Mesenchymal stem cell (in vitro differentiated cells and primary cell): ENCODE measurements around the gene LMBR1.

Experiments
- DNase-seq: peaks from one replicate; pipeline ENCODE4 v3.0.0-alpha.2; 2013
- H2AFZ ChIP-seq: one replicate; pipeline ENCODE4 v1.6.1; 2013; ENCODE audit warnings: low read depth, mild to moderate bottlenecking, control low read depth, inconsistent platforms, low read length, moderate library complexity
- H2AK5ac ChIP-seq: 2 replicates; pipeline ENCODE4 v1.6.1; 2013; ENCODE audit warnings: low read length, moderate library complexity, mild to moderate bottlenecking, inconsistent platforms; ENCODE audit not compliant: severe bottlenecking
- H2BK120ac ChIP-seq: one replicate; pipeline ENCODE4 v1.6.1; 2013; ENCODE audit warnings: low read depth, mild to moderate bottlenecking, inconsistent platforms, low read length, moderate library complexity
- H2BK12ac ChIP-seq, 2 experiments: one replicate each; pipeline ENCODE4 v1.6.1; 2013; ENCODE audit warnings: inconsistent platforms in 2 of 2, low read length in 2 of 2, mild to moderate bottlenecking in 2 of 2, moderate library complexity in 2 of 2, control low read depth in 1 of 2
- H2BK15ac ChIP-seq: one replicate; pipeline ENCODE4 v1.6.1; 2013; ENCODE audit warnings: mild to moderate bottlenecking, low read depth, inconsistent platforms; ENCODE audit not compliant: poor library complexity, severe bottlenecking
- H2BK5ac ChIP-seq: 2 replicates; pipeline ENCODE4 v1.6.1; 2013; ENCODE audit warnings: low read depth, mild to moderate bottlenecking, low read length, control low read depth, inconsistent platforms; ENCODE audit not compliant: poor library complexity, severe bottlenecking
- H3K14ac ChIP-seq, 2 experiments: one replicate each; pipeline ENCODE4 v1.6.1; 2013; ENCODE audit warnings: inconsistent platforms in 2 of 2, low read length in 2 of 2, control low read depth in 1 of 2, mild to moderate bottlenecking in 1 of 2, moderate library complexity in 1 of 2
- H3K18ac ChIP-seq, 2 experiments: one replicate each; pipeline ENCODE4 v1.6.1; 2013; ENCODE audit warnings: inconsistent platforms in 2 of 2, low read length in 2 of 2, control low read depth in 1 of 2, low read depth in 1 of 2, mild to moderate bottlenecking in 1 of 2
- H3K23ac ChIP-seq, 2 experiments: one replicate each; pipeline ENCODE4 v1.6.1; 2013; ENCODE audit warnings: inconsistent platforms in 2 of 2, low read length in 2 of 2, mild to moderate bottlenecking in 2 of 2, moderate library complexity in 2 of 2, control low read depth in 1 of 2
- H3K27ac ChIP-seq: 2 replicates; pipeline ENCODE4 v1.5.1; 2013; ENCODE audit warnings: mild to moderate bottlenecking, moderate library complexity, low read length, control low read depth, inconsistent platforms; ENCODE audit not compliant: poor library complexity, severe bottlenecking
- H3K27me3 ChIP-seq, 2 experiments: 2 replicates each; pipeline versions ENCODE4 v1.6.1 to v1.7.0; 2013; ENCODE audit warnings: low read length in 2 of 2, mild to moderate bottlenecking in 2 of 2, moderate library complexity in 2 of 2, control low read depth in 1 of 2, inconsistent platforms in 1 of 2; ENCODE audit not compliant: control insufficient read depth in 1 of 2, insufficient read depth in 1 of 2
- H3K36me3 ChIP-seq, 2 experiments: 2 replicates each; pipeline versions ENCODE4 v1.6.1 to v1.7.0; 2013; ENCODE audit warnings: low read length in 2 of 2, control low read depth in 1 of 2, inconsistent platforms in 1 of 2, low read depth in 1 of 2, mild to moderate bottlenecking in 1 of 2; ENCODE audit not compliant: insufficient read depth in 2 of 2, control insufficient read depth in 1 of 2
- H3K4ac ChIP-seq, 2 experiments: one replicate each; pipeline ENCODE4 v1.6.1; 2013; ENCODE audit warnings: inconsistent platforms in 2 of 2, low read length in 2 of 2, mild to moderate bottlenecking in 2 of 2, moderate library complexity in 2 of 2, control low read depth in 1 of 2, low read depth in 1 of 2
- H3K4me1 ChIP-seq: 2 replicates; pipeline ENCODE4 v1.6.1; 2013; ENCODE audit warnings: low read depth, low read length, control low read depth; ENCODE audit not compliant: control insufficient read depth, insufficient read depth
- H3K4me2 ChIP-seq: 2 replicates; pipeline ENCODE4 v1.6.1; 2013; ENCODE audit warnings: low read length, mild to moderate bottlenecking, inconsistent platforms; ENCODE audit not compliant: poor library complexity, severe bottlenecking
- H3K4me3 ChIP-seq, 2 experiments: 2 replicates each; pipeline versions ENCODE4 v1.5.1 to v1.7.0; 2013; ENCODE audit warnings: low read length in 2 of 2, mild to moderate bottlenecking in 2 of 2, control low read depth in 1 of 2, low read depth in 1 of 2; ENCODE audit not compliant: insufficient read depth in 1 of 2
- H3K79me1 ChIP-seq: replicated peaks from 2 replicates; pipeline ENCODE4 v1.6.1; 2013; ENCODE audit warnings: mild to moderate bottlenecking, control low read depth, low read length, inconsistent platforms; ENCODE audit not compliant: poor library complexity, severe bottlenecking
- H3K9ac ChIP-seq: 2 replicates; pipeline ENCODE4 v1.7.0; 2013; ENCODE audit warnings: mild to moderate bottlenecking, low read length, moderate library complexity
- H3K9me3 ChIP-seq: 2 replicates; pipeline ENCODE4 v1.7.0; 2013; ENCODE audit warnings: mild to moderate bottlenecking, low read length; ENCODE audit not compliant: control insufficient read depth
- H4K8ac ChIP-seq: one replicate; pipeline ENCODE4 v1.6.1; 2013; ENCODE audit warnings: inconsistent platforms, mild to moderate bottlenecking, low read length, moderate library complexity
- H4K91ac ChIP-seq: one replicate; pipeline ENCODE4 v1.6.1; 2013; ENCODE audit warnings: mild to moderate bottlenecking, low read length, inconsistent platforms
- WGBS: methylation state at CpG from one replicate; pipeline ENCODE4 v1.1.7; 2013; ENCODE audit warnings: mixed read lengths; 5-methylcytosine and 5-hydroxymethylcytosine counted together

Gene LMBR1

DNA sequence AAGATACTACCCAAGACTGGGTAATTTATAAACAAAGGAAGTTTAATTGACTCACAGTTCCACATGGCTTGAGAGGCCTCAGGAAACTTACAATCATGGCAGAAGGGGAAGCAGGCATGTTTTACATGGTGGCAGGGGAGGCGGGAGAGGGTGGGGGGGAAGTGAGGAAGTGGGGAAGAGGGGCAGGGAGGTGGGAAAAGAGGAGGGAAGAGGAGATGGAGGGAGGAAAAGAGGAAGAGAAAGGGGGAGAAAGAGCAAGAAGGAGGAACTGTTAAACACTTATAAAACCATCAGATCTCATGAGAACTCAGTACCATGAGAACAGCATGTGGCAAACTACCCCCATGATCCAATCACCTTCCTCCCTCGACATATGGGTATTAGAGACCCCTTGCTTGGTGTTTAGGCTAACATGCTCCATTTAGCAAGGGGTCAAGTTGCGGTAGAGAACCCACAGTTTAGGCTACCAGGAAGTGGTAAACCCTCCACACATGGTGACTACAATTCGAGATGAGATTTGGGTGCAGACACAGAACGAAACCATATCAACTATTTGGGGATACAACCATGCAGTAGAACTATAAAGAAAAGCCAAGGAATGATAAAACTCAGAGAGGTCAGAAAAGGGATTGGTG lies 3.5 kb upstream of the LMBR1 start:
- H2BK12ac ChIP-seq = no peak overlapping the region
- no peak overlapping the region for H3K4me2 ChIP-seq
- no peak overlapping the region for H2AFZ ChIP-seq
- H2BK15ac ChIP-seq = no peak overlapping the region
- H3K4ac ChIP-seq = no peak overlapping the region
- H3K4me1 ChIP-seq = peaks cover 2% of the 10 kb centered on the region
- no peak overlapping the region for H4K91ac ChIP-seq
- H3K18ac ChIP-seq = no peak overlapping the region
- no peak overlapping the region for H2BK5ac ChIP-seq
- H2AK5ac ChIP-seq = no peak overlapping the region
- H3K79me1 ChIP-seq = peaks cover 9% of the 10 kb centered on the region
- WGBS = 89% methylated on average over 4 of the region's 5 CpGs
- H3K9me3 ChIP-seq = no peaks in the 10 kb centered on the region
- H2BK120ac ChIP-seq = no peak overlapping the region
- H3K4me3 ChIP-seq = no peak overlapping the region
- no peak overlapping the region for H4K8ac ChIP-seq
- no peaks in the 10 kb centered on the region for H3K36me3 ChIP-seq
- no peaks in the 10 kb centered on the region for H3K27me3 ChIP-seq
- H3K23ac ChIP-seq = no peak overlapping the region
- DNase-seq = no peak
- no peak overlapping the region for H3K27ac ChIP-seq
- H3K9ac ChIP-seq = no peak overlapping the region
- no peak overlapping the region for H3K14ac ChIP-seq

DNA sequence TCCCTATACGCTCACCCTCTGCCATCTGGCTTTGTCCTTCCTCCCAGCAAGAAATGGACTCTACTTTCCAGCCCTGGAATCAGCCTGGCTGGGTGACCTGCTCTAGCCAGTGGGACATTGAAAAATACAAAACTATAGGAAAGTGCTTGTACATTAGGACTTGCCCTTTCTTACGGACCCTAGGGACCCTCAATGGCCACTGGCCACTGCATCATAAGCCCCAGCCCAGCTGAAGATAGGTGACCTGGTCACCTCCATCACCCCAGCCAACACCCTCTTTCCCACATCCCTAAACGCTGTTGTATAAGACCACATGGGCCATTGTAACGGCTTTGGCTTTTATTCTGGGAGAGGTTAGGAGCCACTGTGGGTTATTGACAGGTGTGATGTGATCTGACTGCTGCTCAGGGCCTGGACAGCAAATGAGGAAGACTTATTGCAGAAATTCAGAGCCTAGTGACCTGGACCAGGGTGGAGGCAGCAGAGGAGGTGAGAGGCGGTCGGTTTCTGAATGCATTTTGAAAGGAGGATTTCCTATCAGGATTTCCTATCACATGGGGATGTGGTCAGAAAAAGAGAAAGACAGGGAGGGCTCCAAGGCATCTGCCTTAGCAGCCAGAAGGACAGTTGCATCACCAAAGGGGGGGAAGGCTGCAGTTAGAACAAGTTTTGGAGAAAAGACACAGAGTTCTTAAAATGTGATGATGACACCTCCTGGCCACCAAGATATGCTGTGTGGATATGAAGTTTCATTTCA lies 2.2 kb upstream of the LMBR1 start:
- Histone ChIP-seq H3K14ac (no peak overlapping the region), H2AFZ (no peak overlapping the region), H2BK120ac (no peak overlapping the region), H3K9me3 (no peaks in the 10 kb centered on the region), H3K23ac (no peak overlapping the region), H3K36me3 (no peaks in the 10 kb centered on the region), H3K4me2 (no peak overlapping the region), H3K18ac (no peak overlapping the region), H3K27me3 (no peaks in the 10 kb centered on the region), H2BK5ac (no peak overlapping the region), H3K4me1 (peaks cover 2% of the 10 kb centered on the region), H4K91ac (no peak overlapping the region), H3K4me3 (no peak overlapping the region), H4K8ac (no peak overlapping the region), H2AK5ac (no peak overlapping the region), H3K9ac (no peak overlapping the region), H2BK15ac (no peak overlapping the region), H2BK12ac (no peak overlapping the region), H3K27ac (no peak overlapping the region), H3K4ac (no peak overlapping the region), H3K79me1 (peaks cover 9% of the 10 kb centered on the region)
- WGBS = 98% methylated on average over 6 of the region's 6 CpGs
- no peak for DNase-seq

DNA sequence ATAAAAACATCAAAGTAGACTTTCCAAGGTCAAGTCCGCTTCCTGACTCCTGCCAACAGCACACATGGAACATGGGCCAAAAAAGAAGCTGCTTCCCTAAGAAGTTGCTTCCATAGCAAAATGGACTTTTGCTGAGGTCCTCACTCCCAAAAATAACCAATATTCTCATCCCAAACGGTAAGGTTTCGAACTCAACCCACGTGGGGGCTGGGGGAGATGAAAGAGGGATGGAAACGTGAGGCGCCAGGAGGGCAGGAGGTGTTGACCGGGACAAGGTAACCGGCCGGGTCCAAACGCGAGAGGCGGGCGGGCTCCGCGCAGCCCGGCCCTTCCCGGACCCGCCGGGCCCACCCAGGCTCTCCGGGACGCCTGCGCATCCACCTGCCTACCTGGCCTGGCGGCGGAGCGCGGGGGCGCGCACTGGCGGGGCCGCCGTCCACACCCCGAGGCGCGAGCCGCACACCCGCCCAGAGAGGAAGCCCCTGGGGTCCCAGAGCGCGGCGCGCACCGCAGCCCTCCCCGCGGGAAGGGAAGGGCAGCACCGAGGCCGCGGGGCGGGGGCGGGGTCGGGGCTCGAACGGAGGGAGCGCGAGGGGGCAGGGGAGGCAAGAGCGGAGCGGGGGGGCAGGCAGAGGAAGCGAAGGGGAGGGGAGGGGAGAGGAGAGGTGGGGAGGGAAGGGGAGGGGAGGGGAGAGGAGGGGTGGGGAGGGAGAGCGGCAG lies 742 bp downstream of the LMBR1 start:
- no peak overlapping the region for H2BK120ac ChIP-seq
- H3K4me3 ChIP-seq = peak overlapping the region; percentile 83 to 99
- DNase-seq = peak; percentile 20
- no peaks in the 10 kb centered on the region for H3K9me3 ChIP-seq
- H3K36me3 ChIP-seq = no peaks in the 10 kb centered on the region
- peaks cover 15% of the 10 kb centered on the region for H3K79me1 ChIP-seq
- peak overlapping the region; percentile 79 for H3K9ac ChIP-seq
- H3K23ac ChIP-seq = peak overlapping the region in 1 of 2 experiments; percentile 64
- peak overlapping the region; percentile 74 for H2AFZ ChIP-seq
- H3K14ac ChIP-seq = peak overlapping the region in 1 of 2 experiments; percentile 85
- H3K4me1 ChIP-seq = no peaks in the 10 kb centered on the region
- H2AK5ac ChIP-seq = no peak overlapping the region
- H2BK12ac ChIP-seq = peak overlapping the region in 1 of 2 experiments; percentile 48
- peak overlapping the region; percentile 85 for H3K4me2 ChIP-seq
- H2BK5ac ChIP-seq = no peak overlapping the region
- peak overlapping the region in 1 of 2 experiments; percentile 14 for H3K4ac ChIP-seq
- peak overlapping the region in 1 of 2 experiments; percentile 35 for H3K18ac ChIP-seq
- H4K91ac ChIP-seq = no peak overlapping the region
- H3K27ac ChIP-seq = no peak overlapping the region
- WGBS = 2% methylated on average over 38 of the region's 57 CpGs
- H4K8ac ChIP-seq = no peak overlapping the region
- no peak overlapping the region for H2BK15ac ChIP-seq
- H3K27me3 ChIP-seq = no peaks in the 10 kb centered on the region

DNA sequence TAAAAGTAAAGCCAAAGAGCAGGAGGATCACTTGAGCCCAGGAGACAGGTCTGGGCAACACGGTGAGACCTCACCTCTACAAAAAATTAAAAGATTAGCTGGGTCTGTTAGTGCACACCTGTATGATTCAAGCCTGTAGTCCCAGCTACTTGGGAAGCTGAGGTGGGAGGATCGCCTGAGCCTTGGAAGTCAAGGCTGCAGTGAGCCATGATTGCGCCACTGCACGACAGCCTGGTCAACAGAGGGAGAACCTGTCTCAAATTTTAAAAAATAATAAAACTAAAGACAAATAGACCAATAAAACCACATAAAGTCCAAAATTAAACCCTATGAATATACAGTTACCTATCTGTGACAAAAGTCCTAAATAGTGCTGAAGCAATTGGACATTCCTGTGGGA lies 3.2 kb downstream of the LMBR1 start:
- Histone ChIP-seq H2AFZ (no peak overlapping the region), H3K14ac (no peak overlapping the region), H4K8ac (no peak overlapping the region), H3K18ac (no peak overlapping the region), H3K27me3 (no peaks in the 10 kb centered on the region), H3K23ac (no peak overlapping the region), H2BK120ac (no peak overlapping the region), H4K91ac (no peak overlapping the region), H3K27ac (no peak overlapping the region), H3K4me3 (no peak overlapping the region), H3K4ac (no peak overlapping the region), H2BK5ac (no peak overlapping the region), H3K4me1 (no peaks in the 10 kb centered on the region), H2BK15ac (no peak overlapping the region), H3K9me3 (no peaks in the 10 kb centered on the region), H3K9ac (no peak overlapping the region), H3K4me2 (no peak overlapping the region), H2AK5ac (no peak overlapping the region), H3K79me1 (peaks cover 28% of the 10 kb centered on the region), H2BK12ac (no peak overlapping the region), H3K36me3 (no peaks in the 10 kb centered on the region)
- WGBS = 100% methylated on average over 3 of the region's 4 CpGs
- DNase-seq = no peak
